Effector memory CD8-positive, alpha-beta T cell (primary cell): Measurements from ENCODE around the gene NKX6-2.
"Not testable (repeated sequence)": the region's sequence is repeated elsewhere in the genome, so short reads cannot be mapped to it uniquely, and the experiment has no call there.

Experiments
- ATAC-seq: fragments of 150-1000 bp; cut with Tn5 transposase; replicated peaks from 2 replicates; pipeline ENCODE4 v1.10.0; 2021; ENCODE audit warnings: mild to moderate bottlenecking, moderate library complexity
- DNase-seq, 3 experiments: peaks; one replicate each; pipeline ENCODE4 v3.0.0; 2021
- H3K27ac Mint-ChIP-seq, 2 donors: one replicate each; pipeline ENCODE4 v1.8.0; 2022; ENCODE audit warnings: mild to moderate bottlenecking in 2 of 2, mixed read lengths in 2 of 2, moderate library complexity in 2 of 2
- H3K27me3 Mint-ChIP-seq, 2 donors: one replicate each; pipeline ENCODE4 v1.8.0; 2022; ENCODE audit warnings: mixed read lengths in 2 of 2
- H3K36me3 Mint-ChIP-seq: one replicate; pipeline ENCODE4 v1.8.0; 2022; ENCODE audit warnings: mild to moderate bottlenecking, moderate library complexity, mixed read lengths; ENCODE audit not compliant: insufficient read depth
- H3K4me1 Mint-ChIP-seq, 2 donors: one replicate each; pipeline ENCODE4 v1.8.0; 2022; ENCODE audit warnings: low read depth in 2 of 2, mixed read lengths in 2 of 2
- H3K4me3 Mint-ChIP-seq, 2 donors: one replicate each; pipeline ENCODE4 v1.8.0; 2022; ENCODE audit warnings: mild to moderate bottlenecking in 2 of 2, mixed read lengths in 2 of 2, moderate library complexity in 2 of 2
- H3K9me3 Mint-ChIP-seq, 2 donors: one replicate each; pipeline ENCODE4 v1.8.0; 2022; ENCODE audit warnings: mixed read lengths in 2 of 2

The NKX6-2 gene

GRCh38 chr10:132745511-132745910 lies 40.4 kb downstream of the NKX6-2 start:
- no peak overlapping the region for H3K4me3 Mint-ChIP-seq
- no peaks in the 10 kb centered on the region for H3K9me3 Mint-ChIP-seq
- H3K27me3 Mint-ChIP-seq = no peaks in the 10 kb centered on the region
- no peaks in the 10 kb centered on the region for H3K4me1 Mint-ChIP-seq
- ATAC-seq (no peak), DNase-seq (no peak)
- no peaks in the 10 kb centered on the region for H3K36me3 Mint-ChIP-seq
- no peak overlapping the region for H3K27ac Mint-ChIP-seq

DNA sequence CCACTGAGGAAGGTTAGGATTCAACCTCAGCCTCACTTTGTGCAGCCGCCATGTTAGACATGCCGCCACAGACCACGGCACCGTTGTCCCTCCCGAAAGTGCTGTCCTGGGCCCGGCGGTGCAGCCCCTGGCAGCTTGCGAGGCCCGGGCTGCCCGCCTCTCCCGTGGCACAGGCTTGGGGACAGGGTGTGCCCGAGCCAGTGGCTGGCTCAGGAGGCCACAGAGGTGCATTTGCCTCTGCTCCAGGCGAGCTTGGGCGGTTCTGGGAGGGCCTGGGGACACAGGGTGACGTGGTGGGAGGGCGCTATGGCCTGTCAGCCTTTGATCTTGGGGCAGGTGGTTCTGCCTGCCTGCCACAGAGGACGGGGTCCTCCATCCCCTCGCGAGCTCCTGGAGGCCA lies 41.1 kb downstream of the NKX6-2 start:
- Mint-ChIP-seq H3K9me3 (no peaks in the 10 kb centered on the region), H3K4me3 (no peak overlapping the region), H3K27ac (no peak overlapping the region), H3K27me3 (no peaks in the 10 kb centered on the region), H3K4me1 (no peaks in the 10 kb centered on the region), H3K36me3 (no peaks in the 10 kb centered on the region)
- DNase-seq (no peak), ATAC-seq (no peak)

DNA sequence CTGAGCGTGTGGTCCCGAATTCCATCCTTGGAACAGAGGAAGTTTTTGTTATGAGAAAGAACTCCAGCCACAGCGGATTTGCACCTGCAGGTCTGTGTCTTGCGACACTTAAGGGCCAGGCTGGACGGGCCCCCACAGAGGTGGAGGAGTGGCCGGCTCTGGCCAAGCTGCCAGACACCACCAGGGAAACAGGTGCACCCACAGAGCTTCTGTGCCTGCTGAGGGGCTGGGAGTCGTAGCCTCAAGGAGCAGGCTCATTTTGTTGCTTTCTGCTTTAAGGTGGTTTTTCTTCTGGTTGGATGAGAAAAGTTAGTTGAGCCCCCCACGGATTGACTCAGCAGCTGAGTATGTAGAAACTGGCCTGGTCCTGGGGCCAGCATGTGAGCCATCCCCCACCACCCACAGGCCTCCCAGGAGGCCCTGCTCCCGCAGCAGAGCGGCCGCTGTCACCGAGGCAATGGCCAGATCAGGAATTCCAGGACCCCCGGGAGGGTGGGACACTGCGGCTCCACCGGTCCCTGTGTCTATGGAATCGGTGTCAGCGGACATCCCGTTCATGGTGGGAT lies 41.9 kb downstream of the NKX6-2 start:
- H3K27me3 Mint-ChIP-seq = no peaks in the 10 kb centered on the region
- DNase-seq (no peak), ATAC-seq (no peak)
- H3K36me3 Mint-ChIP-seq = no peaks in the 10 kb centered on the region
- no peaks in the 10 kb centered on the region for H3K4me1 Mint-ChIP-seq
- H3K27ac Mint-ChIP-seq = no peak overlapping the region
- H3K4me3 Mint-ChIP-seq = no peak overlapping the region
- no peaks in the 10 kb centered on the region for H3K9me3 Mint-ChIP-seq

DNA sequence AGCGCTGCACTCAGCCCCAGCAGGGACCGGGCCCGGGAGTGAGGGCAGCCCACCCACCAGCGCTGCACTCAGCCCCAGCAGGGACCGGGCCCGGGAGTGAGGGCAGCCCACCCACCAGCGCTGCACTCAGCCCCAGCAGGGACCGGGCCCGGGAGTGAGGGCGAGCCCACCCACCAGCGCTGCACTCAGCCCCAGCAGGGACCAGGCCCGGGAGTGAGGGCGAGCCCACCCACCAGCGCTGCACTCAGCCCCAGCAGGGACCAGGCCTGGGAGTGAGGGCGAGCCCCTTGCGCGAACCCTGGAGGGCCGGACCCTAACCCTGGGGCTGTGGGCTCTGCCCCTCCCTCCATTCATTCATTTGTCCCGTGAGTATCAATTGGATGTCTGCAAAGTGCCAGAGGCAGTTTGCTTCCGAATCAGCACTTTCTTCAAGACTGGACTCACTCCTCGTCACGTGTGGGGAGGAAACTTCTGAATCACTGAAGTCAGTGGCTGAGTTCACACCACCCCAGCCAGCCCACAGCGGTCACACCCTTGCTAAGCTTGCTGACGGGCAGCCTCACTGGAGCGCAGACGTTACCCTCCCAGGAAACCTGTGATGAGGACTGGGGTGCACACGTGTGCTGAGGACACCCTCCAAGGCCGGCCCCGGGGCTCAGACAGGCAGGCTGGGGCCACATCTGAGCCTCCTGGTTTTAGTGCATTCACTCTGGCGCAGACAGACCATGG lies 42.6 kb downstream of the NKX6-2 start:
- not testable (repeated sequence) for DNase-seq, H3K9me3 Mint-ChIP-seq, ATAC-seq, H3K4me3 Mint-ChIP-seq, H3K36me3 Mint-ChIP-seq, H3K27me3 Mint-ChIP-seq, H3K27ac Mint-ChIP-seq, H3K4me1 Mint-ChIP-seq

DNA sequence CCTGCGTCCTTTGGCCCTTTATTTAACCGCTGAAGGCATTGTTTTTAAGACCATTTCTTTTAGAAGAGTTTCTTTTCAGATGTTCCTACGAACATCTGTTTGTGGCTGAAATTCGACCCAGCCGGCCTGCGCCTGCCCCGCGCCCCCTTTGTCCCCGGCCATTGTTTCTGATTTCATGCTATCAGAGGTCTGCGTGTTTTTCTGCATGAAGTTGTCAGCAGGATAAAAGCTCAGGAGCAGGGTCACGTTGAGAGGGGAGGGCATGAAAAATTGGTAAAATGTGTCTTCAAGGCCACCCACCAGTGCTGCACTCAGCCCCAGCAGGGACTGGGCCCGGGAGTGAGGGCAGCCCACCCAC lies 43.1 kb downstream of the NKX6-2 start:
- no peak for DNase-seq
- H3K27ac Mint-ChIP-seq = no peak overlapping the region
- H3K36me3 Mint-ChIP-seq = no peaks in the 10 kb centered on the region

GRCh38 chr10:132742167-132742836 lies 43.6 kb downstream of the NKX6-2 start:
- Mint-ChIP-seq H3K9me3 (no peaks in the 10 kb centered on the region), H3K36me3 (no peaks in the 10 kb centered on the region)
- ATAC-seq = no peak

More for the DNA sequence above, 43.1 kb downstream of the NKX6-2 start:
- H3K4me3 Mint-ChIP-seq = no peak overlapping the region
- H3K27me3 Mint-ChIP-seq = no peaks in the 10 kb centered on the region
- H3K9me3 Mint-ChIP-seq = no peaks in the 10 kb centered on the region
- no peak for ATAC-seq
- no peaks in the 10 kb centered on the region for H3K4me1 Mint-ChIP-seq

DNA sequence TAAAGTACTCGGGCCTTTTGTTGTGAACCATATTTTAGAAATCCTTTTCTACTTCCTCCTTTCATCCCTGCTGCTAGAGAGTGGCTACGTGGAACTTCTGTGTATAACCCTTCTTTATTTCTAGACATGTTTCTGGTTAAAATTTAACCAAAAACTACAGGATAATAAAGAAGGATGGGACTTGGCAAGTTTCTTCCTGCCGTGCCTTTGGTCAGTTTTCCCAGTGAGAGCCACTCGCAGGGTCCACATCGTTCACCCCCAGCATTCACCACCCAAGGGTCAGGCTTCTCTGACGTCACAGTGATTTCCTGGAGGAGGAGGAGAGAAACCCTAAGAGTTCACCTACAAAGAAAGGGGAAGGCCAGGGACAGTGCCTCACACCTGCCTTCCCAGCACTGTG lies 45.4 kb downstream of the NKX6-2 start:
- Mint-ChIP-seq H3K9me3 (no peaks in the 10 kb centered on the region), H3K27me3 (no peaks in the 10 kb centered on the region), H3K4me3 (no peak overlapping the region), H3K27ac (no peak overlapping the region), H3K36me3 (no peaks in the 10 kb centered on the region), H3K4me1 (no peaks in the 10 kb centered on the region)
- ATAC-seq = no peak
- DNase-seq = no peak

More at GRCh38 chr10:132742167-132742836, 43.6 kb downstream of the NKX6-2 start:
- Mint-ChIP-seq H3K4me3 (no peak overlapping the region), H3K27me3 (no peaks in the 10 kb centered on the region), H3K4me1 (no peaks in the 10 kb centered on the region), H3K27ac (no peak overlapping the region)
- DNase-seq = no peak

GRCh38 chr10:132739225-132739613 lies 46.7 kb downstream of the NKX6-2 start:
- DNase-seq = no peak
- Mint-ChIP-seq H3K4me3 (no peak overlapping the region), H3K27me3 (no peaks in the 10 kb centered on the region)

DNA sequence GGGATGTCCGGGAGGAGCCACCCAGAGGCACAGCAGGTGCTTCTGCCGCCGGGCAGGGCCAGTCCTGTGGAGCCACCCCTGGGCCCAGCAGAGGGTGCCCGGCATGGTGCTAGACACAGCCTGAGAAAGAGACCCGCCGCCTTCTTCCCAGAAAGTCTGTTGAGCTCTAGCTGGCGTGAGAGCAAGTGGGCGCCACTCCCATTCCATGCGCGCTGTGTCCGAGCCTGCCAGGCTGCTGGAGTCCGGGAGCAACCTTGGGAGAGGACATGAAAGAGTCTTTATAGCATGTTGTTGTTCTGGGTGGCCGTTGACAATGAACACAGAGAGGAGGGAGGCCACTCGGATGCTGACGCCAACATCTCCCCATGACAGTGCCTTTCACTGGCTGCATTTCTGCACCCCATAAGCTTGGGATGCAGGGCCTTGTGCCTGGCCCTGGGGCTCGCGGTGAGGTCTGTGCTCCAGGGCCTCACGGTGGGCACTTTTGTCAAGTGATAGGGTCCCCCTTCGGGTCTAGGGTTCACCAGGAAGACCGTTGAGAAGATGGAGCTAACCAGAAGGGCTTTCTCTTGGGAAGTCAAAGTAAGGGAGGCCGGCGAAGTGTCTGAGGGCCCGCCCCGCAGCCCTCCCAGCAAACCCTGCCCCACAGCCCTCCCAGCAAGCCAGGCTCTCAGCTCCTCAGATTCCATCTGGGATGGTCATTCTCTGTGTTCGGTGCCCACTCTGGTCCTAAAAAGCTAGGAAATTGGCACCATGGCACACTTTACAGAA lies 47.3 kb downstream of the NKX6-2 start:
- ATAC-seq (no peak), DNase-seq (no peak)
- no peaks in the 10 kb centered on the region for H3K9me3 Mint-ChIP-seq
- H3K27me3 Mint-ChIP-seq = no peaks in the 10 kb centered on the region
- no peaks in the 10 kb centered on the region for H3K36me3 Mint-ChIP-seq
- H3K4me3 Mint-ChIP-seq = no peak overlapping the region
- H3K4me1 Mint-ChIP-seq = no peaks in the 10 kb centered on the region
- no peak overlapping the region for H3K27ac Mint-ChIP-seq

More at GRCh38 chr10:132739225-132739613, 46.7 kb downstream of the NKX6-2 start:
- ATAC-seq = no peak
- H3K36me3 Mint-ChIP-seq = no peaks in the 10 kb centered on the region
- no peaks in the 10 kb centered on the region for H3K9me3 Mint-ChIP-seq
- no peaks in the 10 kb centered on the region for H3K4me1 Mint-ChIP-seq
- H3K27ac Mint-ChIP-seq = no peak overlapping the region

GRCh38 chr10:132737390-132738048 lies 48.4 kb downstream of the NKX6-2 start:
- Mint-ChIP-seq H3K9me3 (no peaks in the 10 kb centered on the region), H3K4me3 (no peak overlapping the region), H3K27ac (no peak overlapping the region), H3K27me3 (no peaks in the 10 kb centered on the region), H3K36me3 (no peaks in the 10 kb centered on the region), H3K4me1 (no peaks in the 10 kb centered on the region)
- ATAC-seq = no peak
- no peak for DNase-seq

DNA sequence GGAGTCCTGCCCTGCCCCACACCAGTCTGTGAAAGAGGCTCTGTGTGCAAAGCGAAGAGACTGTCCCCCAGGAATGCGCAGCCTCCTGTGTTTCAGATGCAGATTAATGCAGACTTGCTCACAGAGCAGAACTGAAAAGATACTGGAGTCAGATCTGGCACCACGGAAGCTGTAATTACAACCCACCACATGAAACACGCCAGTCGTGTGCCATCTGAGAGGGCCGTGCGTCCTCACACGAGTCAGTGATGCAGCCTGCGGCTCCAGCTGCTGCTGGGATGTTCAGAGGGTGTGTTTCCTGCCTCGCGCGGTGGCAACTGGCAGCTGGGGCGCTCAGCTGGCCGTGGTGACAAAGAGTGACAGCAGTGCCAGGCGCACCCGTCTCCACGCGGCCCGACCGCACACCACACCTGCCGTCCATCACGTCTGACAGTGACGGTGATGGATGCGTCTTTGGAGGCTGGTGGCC lies 50.0 kb downstream of the NKX6-2 start:
- Mint-ChIP-seq H3K27me3 (no peaks in the 10 kb centered on the region), H3K36me3 (no peaks in the 10 kb centered on the region), H3K27ac (peak overlapping the region in 1 of 2 donors; percentile 22), H3K4me3 (no peak overlapping the region), H3K4me1 (no peaks in the 10 kb centered on the region), H3K9me3 (no peaks in the 10 kb centered on the region)
- no peak for ATAC-seq
- DNase-seq = no peak

GRCh38 chr10:132735341-132735775 lies 50.6 kb downstream of the NKX6-2 start:
- Mint-ChIP-seq H3K27me3 (no peaks in the 10 kb centered on the region), H3K4me1 (no peaks in the 10 kb centered on the region), H3K27ac (peak overlapping the region in 1 of 2 donors; percentile 22), H3K9me3 (no peaks in the 10 kb centered on the region), H3K36me3 (no peaks in the 10 kb centered on the region), H3K4me3 (no peak overlapping the region)
- ATAC-seq (no peak), DNase-seq (no peak)

DNA sequence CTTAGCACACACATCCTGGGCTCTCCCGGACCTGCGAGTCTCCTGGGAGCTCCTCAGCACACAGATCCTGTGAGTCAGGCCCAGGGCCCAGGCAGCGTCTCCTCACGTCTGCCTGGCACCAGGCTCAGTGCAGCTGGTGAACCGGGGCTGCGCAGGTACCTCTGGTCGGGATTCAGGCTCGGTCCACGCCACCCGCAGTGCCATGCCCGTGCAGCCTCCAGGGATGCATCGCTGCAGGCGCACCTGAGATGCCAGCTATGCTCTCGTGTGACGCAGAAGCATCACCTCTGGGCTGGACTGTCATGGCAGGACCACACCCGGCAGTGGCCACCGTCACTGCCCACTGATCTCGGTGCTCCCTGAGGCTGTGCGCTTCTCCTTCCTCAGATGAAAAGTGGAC lies 52.0 kb downstream of the NKX6-2 start:
- no peak overlapping the region for H3K27ac Mint-ChIP-seq
- no peaks in the 10 kb centered on the region for H3K9me3 Mint-ChIP-seq
- no peaks in the 10 kb centered on the region for H3K27me3 Mint-ChIP-seq
- no peaks in the 10 kb centered on the region for H3K4me1 Mint-ChIP-seq
- no peak for ATAC-seq
- H3K4me3 Mint-ChIP-seq = no peak overlapping the region
- H3K36me3 Mint-ChIP-seq = no peaks in the 10 kb centered on the region
- DNase-seq = no peak
